ENCODE measurements around the gene EPAS1. TPM values are rescaled to one million over a fixed set of nuclear protein-coding genes. Genes with fewer than 3 reads are reported as not detected.

Gene EPAS1
- total and polyA plus RNA-seq, 11 donors = 93.6 to 790 (median 210) TPM

DNA sequence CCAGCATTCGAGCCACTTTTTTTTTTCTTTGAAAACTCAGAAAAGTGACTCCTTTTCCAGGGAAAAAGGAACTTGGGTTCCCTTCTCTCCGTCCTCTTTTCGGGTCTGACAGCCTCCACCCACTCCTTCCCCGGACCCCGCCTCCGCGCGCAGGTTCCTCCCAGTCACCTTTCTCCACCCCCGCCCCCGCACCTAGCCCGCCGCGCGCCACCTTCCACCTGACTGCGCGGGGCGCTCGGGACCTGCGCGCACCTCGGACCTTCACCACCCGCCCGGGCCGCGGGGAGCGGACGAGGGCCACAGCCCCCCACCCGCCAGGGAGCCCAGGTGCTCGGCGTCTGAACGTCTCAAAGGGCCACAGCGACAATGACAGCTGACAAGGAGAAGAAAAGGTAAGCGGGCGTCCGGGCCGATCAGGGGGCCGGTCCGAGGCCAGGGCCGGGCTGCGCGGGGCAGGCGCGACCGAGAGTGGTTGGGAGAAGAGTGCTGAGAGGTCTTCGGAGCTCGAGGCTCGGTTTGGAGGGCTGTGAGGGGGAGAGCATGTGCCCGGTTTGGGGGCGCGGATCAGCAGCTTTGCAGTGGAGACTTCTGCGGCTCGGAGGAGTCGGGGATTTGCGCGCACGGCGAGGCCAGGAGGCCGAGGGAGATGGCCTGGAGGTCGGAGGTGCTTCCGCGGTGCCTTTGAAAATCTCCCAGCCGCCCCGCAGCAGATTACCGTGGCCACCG lies 502 bp downstream of the EPAS1 start:
- peak overlapping the region; percentile 92 to 100 (median 96) for H3K27ac ChIP-seq
- ATAC-seq = peak in 3 of 4 donors; percentile 32 to 40 (median 38)
- no peaks in the 10 kb centered on the region for H3K36me3 ChIP-seq
- 0 to 1% (median 1%) methylated on average over 51 to 65 of the region's 65 CpGs for WGBS, 4 donors
- peak overlapping the region; percentile 66 to 99 (median 92) for H3K4me3 ChIP-seq
- peaks cover 0 to 13% (median 0%) of the 10 kb centered on the region in 9 donors for H3K27me3 ChIP-seq
- intact Hi-C loops (cut with DNase I) = loop anchor here (1.0 to 10.0 kb wide), 19 partner anchors 21 to 290 kb away; no protein-coding TSS in a partner anchor
- peaks cover 0 to 49% (median 24%) of the 10 kb centered on the region in 12 donors for H3K4me1 ChIP-seq
- H3K9me3 ChIP-seq = no peaks in the 10 kb centered on the region
- DNase-seq = peak; percentile 75 to 87 (median 82)
- TF ChIP-seq CTCF (IDR thresholded peaks at IDR 0.05) = peak in 2 of 12 donors; percentile 0 to 6
- no peak for TF ChIP-seq POLR2A (IDR thresholded peaks at IDR 0.05)

- 0 to 3% (median 1%) methylated on average over 17 to 19 of the region's 19 CpGs for WGBS, 4 donors
- ATAC-seq (peak in 1 of 4 donors; percentile 2), DNase-seq (no peak)
- no peak for TF ChIP-seq CTCF (IDR thresholded peaks at IDR 0.05)
- no peak for TF ChIP-seq POLR2A (IDR thresholded peaks at IDR 0.05)
- Histone ChIP-seq H3K4me1 (peaks cover 0 to 54% (median 29%) of the 10 kb centered on the region in 12 donors), H3K9me3 (no peaks in the 10 kb centered on the region), H3K4me3 (peak overlapping the region; percentile 66 to 99 (median 92)), H3K27ac (peak overlapping the region; percentile 92 to 100 (median 96)), H3K36me3 (no peaks in the 10 kb centered on the region), H3K27me3 (peaks cover 0 to 13% (median 0%) of the 10 kb centered on the region in 9 donors)
- intact Hi-C loops (cut with DNase I) = loop anchor here (2.0 to 10.0 kb wide), 15 partner anchors 34 to 291 kb away; no protein-coding TSS in a partner anchor
These were observed 990 bp downstream of the EPAS1 start for GRCh38 chr2:46298272-46298521.

GRCh38 chr2:46298522-46299353 lies 1.5 kb downstream of the EPAS1 start:
- Histone ChIP-seq H3K9me3 (no peaks in the 10 kb centered on the region), H3K27ac (peak overlapping the region; percentile 92 to 100 (median 96)), H3K4me3 (peak overlapping the region; percentile 66 to 99 (median 92)), H3K36me3 (no peaks in the 10 kb centered on the region), H3K27me3 (peaks cover 0 to 13% (median 0%) of the 10 kb centered on the region in 9 donors), H3K4me1 (peaks cover 0 to 58% (median 34%) of the 10 kb centered on the region in 12 donors)
- intact Hi-C loops (cut with DNase I) = loop anchor here (2.0 to 10.0 kb wide), 15 partner anchors 34 to 291 kb away; no protein-coding TSS in a partner anchor
- DNase-seq = peak; percentile 76 to 82 (median 78)
- peak; percentile 25 to 40 (median 32) for ATAC-seq
- WGBS, 4 donors = 0 to 1% (median 0%) methylated on average over 13 to 71 of the region's 71 CpGs
- no peak for TF ChIP-seq POLR2A (IDR thresholded peaks at IDR 0.05)
- peak in 9 of 12 donors; percentile 11 to 49 (median 24) for TF ChIP-seq CTCF (IDR thresholded peaks at IDR 0.05)

All from heart left ventricle (tissue), 16 donors.